Omental fat pad (tissue), 4 donors: Measurements from ENCODE around the gene MAPK4. TPM values are rescaled to one million over a fixed set of nuclear protein-coding genes. Genes with fewer than 3 reads are reported as not detected.

ENCODE experiments used
- ATAC-seq: fragments of 150-250 bp; one replicate; pipeline ENCODE4 v1.9.1; 2016; ENCODE audit warnings: mild to moderate bottlenecking, moderate library complexity; ENCODE audit not compliant: low FRiP score
- DNase-seq: peaks from one replicate; pipeline ENCODE4 v3.0.0-alpha.2; 2019; ENCODE audit warnings: low spot score
- total RNA-seq, 4 donors: library from RNA; depleted of rRNA; stranded (reverse); fragments of >200 nt; gene quantifications; one replicate each; pipeline ENCODE4 v1.1.0, GENCODE V29; 2016
- TF ChIP-seq, protein P1 (sequence below), 3 donors: fragments of 450-650 bp; IDR thresholded peaks; one replicate each; pipeline ENCODE4 v1.5.1; 2016 to 2017; ENCODE audit warnings: antibody characterized with exemption in 3 of 3, mild to moderate bottlenecking in 3 of 3, moderate library complexity in 2 of 3

Gene MAPK4
- total RNA-seq, 4 donors from 2014 or later = 0.12 to 0.28 TPM; not detected in 2

DNA sequence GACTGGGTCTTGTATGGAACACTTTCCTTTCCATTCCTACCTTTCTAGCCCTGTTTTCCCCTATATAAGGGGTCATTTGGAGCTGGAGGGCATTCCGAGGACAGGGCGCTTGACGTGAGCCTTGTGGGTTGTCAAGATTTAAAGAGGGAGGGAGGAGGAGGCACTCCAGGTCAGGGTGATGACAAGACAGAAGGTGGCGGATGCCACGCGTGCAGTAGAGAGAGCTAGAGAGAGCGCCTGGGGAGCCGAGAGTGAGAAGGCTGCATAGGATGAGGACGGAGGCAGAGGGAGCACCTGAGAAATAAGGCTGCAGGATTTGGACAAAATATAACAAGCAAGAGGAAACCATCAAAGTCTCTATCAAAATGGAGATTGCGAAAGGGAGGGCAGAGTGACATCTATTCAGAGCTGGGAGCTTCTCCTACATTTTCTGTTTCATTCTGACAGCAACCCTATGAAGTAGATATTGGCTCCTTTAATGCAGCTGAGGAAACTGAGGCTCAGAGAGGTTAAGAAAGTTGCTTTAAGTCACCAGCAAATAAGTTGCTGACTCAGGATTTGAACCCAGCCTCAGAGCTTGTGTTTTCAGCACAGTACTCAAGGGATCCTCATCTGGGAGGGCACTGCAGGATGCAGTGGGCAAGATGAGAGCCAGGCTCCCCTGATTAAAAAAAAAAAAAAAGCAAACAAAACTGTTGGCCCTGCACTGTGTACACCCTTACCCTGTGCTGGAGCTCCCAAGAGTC is 135.7 kb downstream of the MAPK4 start:
- TF ChIP-seq, protein P1, sequence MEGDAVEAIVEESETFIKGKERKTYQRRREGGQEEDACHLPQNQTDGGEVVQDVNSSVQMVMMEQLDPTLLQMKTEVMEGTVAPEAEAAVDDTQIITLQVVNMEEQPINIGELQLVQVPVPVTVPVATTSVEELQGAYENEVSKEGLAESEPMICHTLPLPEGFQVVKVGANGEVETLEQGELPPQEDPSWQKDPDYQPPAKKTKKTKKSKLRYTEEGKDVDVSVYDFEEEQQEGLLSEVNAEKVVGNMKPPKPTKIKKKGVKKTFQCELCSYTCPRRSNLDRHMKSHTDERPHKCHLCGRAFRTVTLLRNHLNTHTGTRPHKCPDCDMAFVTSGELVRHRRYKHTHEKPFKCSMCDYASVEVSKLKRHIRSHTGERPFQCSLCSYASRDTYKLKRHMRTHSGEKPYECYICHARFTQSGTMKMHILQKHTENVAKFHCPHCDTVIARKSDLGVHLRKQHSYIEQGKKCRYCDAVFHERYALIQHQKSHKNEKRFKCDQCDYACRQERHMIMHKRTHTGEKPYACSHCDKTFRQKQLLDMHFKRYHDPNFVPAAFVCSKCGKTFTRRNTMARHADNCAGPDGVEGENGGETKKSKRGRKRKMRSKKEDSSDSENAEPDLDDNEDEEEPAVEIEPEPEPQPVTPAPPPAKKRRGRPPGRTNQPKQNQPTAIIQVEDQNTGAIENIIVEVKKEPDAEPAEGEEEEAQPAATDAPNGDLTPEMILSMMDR (IDR thresholded peaks at IDR 0.05) = no peak
- ATAC-seq (no peak), DNase-seq (no peak)

DNA sequence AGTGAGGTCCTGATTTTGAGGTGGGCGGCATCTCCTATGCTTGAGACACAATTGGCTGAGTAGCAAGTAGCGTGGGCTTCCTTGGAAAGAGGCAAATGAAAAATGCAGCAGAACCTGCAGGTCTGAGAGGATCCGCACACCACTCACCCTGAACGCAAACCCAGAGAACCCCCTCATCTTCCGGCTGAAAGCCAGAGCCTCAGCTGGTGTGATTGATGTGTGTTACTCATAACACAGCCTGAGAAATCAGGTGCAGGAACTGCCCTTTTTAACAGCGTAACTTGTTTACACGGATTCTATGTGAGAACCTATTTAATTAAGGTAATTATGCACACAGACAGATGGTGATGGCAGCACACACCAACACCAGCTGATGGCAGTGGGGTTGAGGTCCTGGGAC is 136.5 kb downstream of the MAPK4 start:
- TF ChIP-seq, protein P1 (IDR thresholded peaks at IDR 0.05) = no peak
- DNase-seq (no peak), ATAC-seq (no peak)

DNA sequence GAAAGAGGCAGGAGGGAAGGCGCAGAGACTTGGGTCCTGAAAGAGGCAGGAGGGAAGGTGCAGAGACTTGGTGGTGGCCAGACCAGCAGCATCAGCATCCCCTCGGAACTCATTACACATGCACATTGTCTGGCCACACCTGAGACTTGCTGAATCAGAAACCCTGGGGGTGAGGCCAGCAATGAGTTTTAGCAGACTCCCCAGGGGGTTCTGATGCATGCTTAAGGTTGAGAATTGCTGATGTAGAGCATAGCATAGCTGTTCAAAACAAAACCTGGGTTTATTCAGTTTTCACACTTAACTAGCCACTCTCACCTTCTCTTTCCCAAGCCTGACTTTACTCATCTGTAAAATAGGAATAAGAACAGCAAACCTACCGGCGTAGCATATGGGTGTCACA is 137.0 kb downstream of the MAPK4 start:
- DNase-seq (no peak), ATAC-seq (no peak)
- TF ChIP-seq, protein P1 (IDR thresholded peaks at IDR 0.05) = no peak

DNA sequence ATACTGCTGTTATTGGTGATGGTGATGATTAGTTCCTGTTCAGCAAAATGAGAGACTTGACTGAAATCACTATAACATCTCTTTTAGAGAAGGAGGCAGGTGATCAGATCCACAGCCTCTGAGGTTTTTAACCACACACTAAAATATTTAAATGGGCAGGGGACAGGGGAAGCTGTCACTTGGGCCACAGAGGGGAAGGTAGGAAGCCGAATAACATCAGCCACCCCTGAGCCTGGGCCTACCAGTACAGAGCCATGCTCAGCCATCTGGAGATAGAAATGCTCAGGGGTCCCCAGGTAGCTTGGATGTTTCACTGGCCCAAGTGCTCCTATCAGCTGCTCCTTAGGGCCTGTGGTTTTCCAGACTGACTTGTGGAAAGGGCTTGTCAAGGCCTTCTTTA is 137.6 kb downstream of the MAPK4 start:
- ATAC-seq = no peak
- TF ChIP-seq, protein P1 (IDR thresholded peaks at IDR 0.05) = no peak
- no peak for DNase-seq

DNA sequence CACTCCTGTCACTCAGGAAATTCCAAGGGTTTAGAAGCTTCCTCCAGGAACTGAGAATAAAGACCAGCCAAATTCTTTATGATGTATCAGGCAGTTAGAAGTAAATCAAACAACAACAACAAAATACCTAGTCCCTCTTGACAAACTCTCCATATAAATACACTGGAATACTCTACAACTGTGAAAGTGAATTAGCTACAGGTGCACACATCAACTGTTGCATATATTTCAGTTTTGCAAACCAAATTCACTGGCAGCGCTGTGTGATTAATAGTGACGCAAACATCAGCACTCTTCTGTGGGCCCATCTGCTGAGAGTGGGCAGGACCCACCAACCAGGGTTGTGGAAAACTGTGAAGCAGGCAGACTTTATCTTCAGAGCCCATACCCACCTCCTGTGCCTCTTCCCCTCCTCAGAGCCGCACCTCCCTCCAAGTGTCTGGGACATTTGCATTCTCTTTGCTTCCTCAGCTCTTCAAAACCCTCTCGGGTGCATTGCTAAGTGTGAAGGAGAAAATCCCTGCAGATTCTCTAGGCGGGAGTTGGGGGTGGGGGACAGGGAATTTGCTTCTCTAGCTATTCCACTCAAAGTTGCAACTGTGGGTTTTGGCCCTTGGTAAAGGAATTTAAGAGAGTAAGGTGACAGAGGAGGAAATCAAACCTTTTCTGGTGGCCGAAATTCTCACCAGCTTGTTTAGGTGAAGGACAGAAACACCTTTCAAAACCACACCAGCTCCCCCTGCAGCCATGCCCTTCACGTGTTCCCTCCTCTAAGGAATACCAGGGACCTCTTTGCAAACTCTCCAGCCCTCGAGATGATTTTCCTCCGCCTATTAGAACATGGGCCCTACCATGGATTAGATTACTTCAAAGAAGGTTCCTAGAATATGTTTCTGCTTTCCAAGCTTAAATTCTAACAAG is 140.6 kb downstream of the MAPK4 start:
- DNase-seq (no peak), ATAC-seq (no peak)
- TF ChIP-seq, protein P1 (IDR thresholded peaks at IDR 0.05) = no peak

DNA sequence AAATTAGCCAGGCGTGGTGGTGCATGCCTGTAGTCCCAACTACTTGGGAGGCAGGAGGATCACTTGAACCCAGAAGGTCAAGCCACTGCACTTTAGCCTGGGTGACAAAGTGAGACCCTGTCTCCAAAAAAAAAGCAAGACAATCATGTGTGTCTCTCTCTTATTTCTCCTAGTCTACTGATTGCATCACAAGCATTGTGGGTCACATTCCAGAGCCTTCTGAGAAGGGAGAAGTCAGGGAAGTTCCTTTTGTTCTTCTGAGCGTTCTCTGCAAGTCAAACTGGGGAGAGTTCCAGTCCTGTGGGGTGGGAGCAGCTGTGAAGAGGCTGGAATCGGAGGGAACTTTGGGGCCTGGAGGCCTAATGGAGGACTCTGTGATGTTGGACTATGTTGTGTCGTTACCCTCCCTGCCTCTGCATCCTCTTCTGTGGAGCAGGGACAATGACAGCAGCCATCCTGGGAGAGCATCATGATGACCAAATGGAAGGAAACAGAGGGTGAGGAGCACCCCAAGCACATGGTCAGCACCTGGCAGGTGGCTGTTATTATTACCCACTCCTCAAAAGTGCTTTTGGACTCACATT is 144.6 kb downstream of the MAPK4 start:
- ATAC-seq (no peak), DNase-seq (no peak)
- TF ChIP-seq, protein P1 (IDR thresholded peaks at IDR 0.05) = no peak
